Measurements from ENCODE around the gene PLIN5.
A peak's percentile ranks its signal among the peaks of the same experiment; 100 is the strongest.

Gene PLIN5

DNA sequence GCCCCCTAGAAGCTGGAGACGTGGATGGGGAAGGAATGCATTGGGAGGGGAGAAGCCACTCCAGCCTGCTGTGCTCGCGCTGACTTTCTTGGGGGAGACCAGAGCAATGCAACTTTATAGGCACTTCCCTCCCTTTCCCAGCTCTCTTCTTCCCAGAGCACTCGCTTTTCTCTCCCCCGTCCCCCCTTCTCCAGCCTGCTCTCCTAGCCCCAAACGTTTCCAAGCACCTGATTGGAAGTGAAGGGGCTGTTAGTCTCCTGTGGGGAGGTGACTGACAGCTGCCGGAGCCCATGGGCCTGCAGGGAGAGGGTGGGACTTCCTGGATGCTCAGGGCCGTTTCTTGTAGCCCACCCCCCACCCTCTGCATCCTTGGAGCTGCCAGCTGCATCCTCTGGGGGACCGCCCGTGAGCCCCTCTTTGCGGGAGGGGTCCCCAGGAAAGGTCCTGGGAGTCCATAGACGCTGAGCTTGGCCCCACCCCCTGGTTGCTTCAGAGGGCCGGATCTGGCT is 60.5 kb downstream of the PLIN5 start:
- peak; percentile 61 for DNase-seq

DNA sequence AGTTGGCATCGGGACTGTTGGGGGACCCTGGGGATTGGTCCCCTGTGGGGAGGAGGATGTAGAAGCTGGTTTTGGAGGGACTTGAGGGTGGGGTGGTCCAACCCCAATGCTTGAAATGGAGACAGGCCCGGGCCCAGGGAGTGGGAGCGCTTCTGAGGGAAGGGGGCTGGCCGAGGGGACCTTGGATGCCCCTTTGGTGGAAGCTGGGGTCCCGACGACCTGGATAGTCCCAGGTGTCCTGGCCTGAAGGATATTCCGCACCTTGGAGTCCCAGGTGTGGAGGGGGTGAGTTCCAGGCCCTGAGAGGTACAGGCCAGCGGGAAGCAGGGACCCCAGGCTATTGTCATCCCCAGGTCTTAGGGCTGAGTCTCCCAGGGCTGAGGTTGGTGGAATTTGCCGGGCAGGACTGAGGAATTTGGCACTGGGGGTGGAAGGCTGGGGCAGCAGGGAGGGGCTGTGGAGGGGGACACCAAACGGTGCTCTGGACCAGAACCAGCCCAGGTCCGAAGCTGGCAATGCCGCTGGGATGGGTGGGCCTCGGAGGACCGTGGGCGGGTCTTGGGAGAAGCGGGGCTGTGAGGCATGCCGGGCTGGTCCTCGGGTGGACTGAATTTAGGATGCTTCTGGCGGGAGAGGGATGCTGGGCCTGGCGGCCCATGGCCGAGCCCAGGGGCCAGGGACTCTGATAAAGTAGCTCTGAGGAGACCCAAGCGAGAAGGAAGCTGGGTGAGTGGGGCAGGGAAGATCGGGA is 61.1 kb downstream of the PLIN5 start:
- no peak for DNase-seq

DNA sequence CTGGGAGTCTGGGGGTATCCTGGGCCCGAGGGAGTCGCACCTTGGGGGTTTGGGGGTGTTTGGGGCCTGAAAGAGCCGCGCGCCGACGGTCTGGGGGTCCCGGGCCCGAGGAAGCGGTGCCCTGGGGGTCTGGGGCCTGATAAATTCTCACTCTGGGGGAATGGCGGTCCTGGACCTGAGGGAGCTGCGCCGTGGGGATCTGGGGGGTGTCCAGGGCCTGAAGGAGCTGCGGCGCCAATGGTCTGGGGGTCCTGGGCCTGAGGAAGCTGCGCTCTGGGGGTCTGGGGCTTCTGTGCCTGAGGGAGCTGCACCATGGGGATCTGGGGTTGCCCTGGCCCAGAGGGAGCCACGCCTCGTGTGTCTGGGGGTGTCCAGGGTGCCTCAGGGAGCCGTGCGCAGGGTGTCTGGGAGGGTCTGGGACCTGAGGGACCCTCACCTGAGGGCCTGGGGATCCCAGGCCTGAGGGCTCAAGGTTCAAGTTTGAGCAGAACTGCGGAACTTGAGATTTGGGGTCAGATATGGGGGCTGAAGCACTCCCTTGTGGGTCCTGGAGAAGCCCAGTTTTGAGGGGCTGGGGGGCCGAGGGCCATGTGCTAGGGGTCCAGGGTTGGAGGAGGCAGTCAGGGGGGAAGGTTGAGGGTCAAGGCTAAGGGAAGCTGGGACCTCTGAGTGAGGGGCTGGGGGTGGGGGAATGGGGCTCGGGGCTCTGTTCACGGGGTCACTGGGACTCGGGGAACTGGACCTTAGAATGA is 61.8 kb downstream of the PLIN5 start:
- DNase-seq = no peak

Data from NCI-H446 treated with DMSO at 0.1 percent for 48 hours (cell line).